ENCODE results near the gene ACP7. TPM values are rescaled to one million over a fixed set of nuclear protein-coding genes. Genes with fewer than 3 reads are reported as not detected.
A peak's percentile ranks its signal among the peaks of the same experiment; 100 is the strongest.
"Not testable (repeated sequence)": the region's sequence is repeated elsewhere in the genome, so short reads cannot be mapped to it uniquely, and the experiment has no call there.

ACP7 gene
- total RNA-seq, 1 donor, result not detected

- DNase-seq (ENCODE audit: low read depth in 2 of 3, low spot score in 2 of 3), result no peak
Measured at GRCh38 chr19:39104186-39104596, 20.0 kb downstream of the ACP7 start.

- no peak for DNase-seq (ENCODE audit: low read depth in 2 of 3, low spot score in 2 of 3)
Measured at GRCh38 chr19:39106194-39106593, 22.0 kb downstream of the ACP7 start.

- DNase-seq (ENCODE audit: low read depth in 2 of 3, low spot score in 2 of 3), result no peak
Measured at GRCh38 chr19:39109641-39110040, 25.5 kb downstream of the ACP7 start.

GRCh38 chr19:39110263-39110967, 26.2 kb downstream of the ACP7 start:
- peak; percentile 41 to 63 (median 52) for DNase-seq (ENCODE audit: low read depth in 2 of 3, low spot score in 2 of 3)

- DNase-seq (ENCODE audit: low read depth in 2 of 3, low spot score in 2 of 3), result no peak
Measured at GRCh38 chr19:39111593-39112199, 27.5 kb downstream of the ACP7 start.

- DNase-seq (ENCODE audit: low read depth in 2 of 3, low spot score in 2 of 3), result no peak
Measured at GRCh38 chr19:39112338-39112890, 28.2 kb downstream of the ACP7 start.

GRCh38 chr19:39113199-39113598, 29.0 kb downstream of the ACP7 start:
- DNase-seq (ENCODE audit: low read depth in 2 of 3, low spot score in 2 of 3), result no peak

GRCh38 chr19:39115105-39115847, 31.1 kb downstream of the ACP7 start:
- DNase-seq (ENCODE audit: low read depth in 2 of 3, low spot score in 2 of 3), result no peak

- DNase-seq (ENCODE audit: low read depth in 2 of 3, low spot score in 2 of 3), result not testable (repeated sequence)
Measured at GRCh38 chr19:39117023-39117422, 32.9 kb downstream of the ACP7 start.

- no peak for DNase-seq (ENCODE audit: low read depth in 2 of 3, low spot score in 2 of 3)
Measured at GRCh38 chr19:39119830-39120229, 35.7 kb downstream of the ACP7 start.

GRCh38 chr19:39122934-39123731, 39.0 kb downstream of the ACP7 start:
- DNase-seq (ENCODE audit: low read depth in 2 of 3, low spot score in 2 of 3), result no peak

GRCh38 chr19:39124136-39124764, 40.1 kb downstream of the ACP7 start:
- DNase-seq (ENCODE audit: low read depth in 2 of 3, low spot score in 2 of 3), result no peak

GRCh38 chr19:39125199-39125553, 41.0 kb downstream of the ACP7 start:
- no peak for DNase-seq (ENCODE audit: low read depth in 2 of 3, low spot score in 2 of 3)

GRCh38 chr19:39125554-39126311, 41.6 kb downstream of the ACP7 start, which contains the start of gene PAK4:
PAK4 (plus strand) TSS chr19:39125786; CDS start chr19:39169554, 43,768 bp downstream.
- peak; percentile 83 to 97 (median 96) for DNase-seq (ENCODE audit: low read depth in 2 of 3, low spot score in 2 of 3)

GRCh38 chr19:39126312-39127187, 42.4 kb downstream of the ACP7 start:
- DNase-seq (ENCODE audit: low read depth in 2 of 3, low spot score in 2 of 3), result no peak

- DNase-seq (ENCODE audit: low read depth in 2 of 3, low spot score in 2 of 3), result no peak
Measured at GRCh38 chr19:39127812-39128515, 43.8 kb downstream of the ACP7 start.

- no peak for DNase-seq (ENCODE audit: low read depth in 2 of 3, low spot score in 2 of 3)
Measured at GRCh38 chr19:39128516-39129079, 44.4 kb downstream of the ACP7 start.

All from hematopoietic multipotent progenitor cell (in vitro differentiated cells).